CD14-positive monocyte (primary cell): ENCODE data around the gene JCAD. TPM values are rescaled to one million over a fixed set of nuclear protein-coding genes. Genes with fewer than 3 reads are reported as not detected.

Source experiments
- DNase-seq, 3 donors: peaks; one replicate each; pipeline ENCODE4 v3.0.0-alpha.2; 2011 to 2022
- H2AFZ ChIP-seq: 2 replicates; pipeline ENCODE4 v1.6.0; 2012; ENCODE audit warnings: mild to moderate bottlenecking, low read depth, low read length, inconsistent platforms; ENCODE audit not compliant: insufficient read depth, poor library complexity, severe bottlenecking
- H3K27ac ChIP-seq, 2 donors: 1 replicate in 1 of 2; 2 replicates in 1 of 2; pipeline ENCODE4 v1.5.1; 2012 to 2013; ENCODE audit warnings: low read length in 2 of 2, control low read depth in 1 of 2, inconsistent platforms in 1 of 2, low read depth in 1 of 2, mild to moderate bottlenecking in 1 of 2
- H3K27me3 ChIP-seq, 2 donors: one replicate each; pipeline versions ENCODE4 v1.6.0 to v1.6.1; 2011 to 2013; ENCODE audit warnings: low read length in 2 of 2; ENCODE audit not compliant: control insufficient read depth in 2 of 2, insufficient read depth in 2 of 2
- H3K36me3 ChIP-seq, 2 donors: replicated peaks in 1 of 2; 1 replicate in 1 of 2; 2 replicates in 1 of 2; pipeline versions ENCODE4 v1.5.1 to v1.6.1; 2012 to 2013; ENCODE audit warnings: low read length in 2 of 2, control low read depth in 1 of 2, inconsistent platforms in 1 of 2, mild to moderate bottlenecking in 1 of 2; ENCODE audit not compliant: insufficient read depth in 2 of 2, control insufficient read depth in 1 of 2
- H3K4me1 ChIP-seq, 2 donors: 1 replicate in 1 of 2; 2 replicates in 1 of 2; pipeline versions ENCODE4 v1.5.1 to v1.6.1; 2012 to 2013; ENCODE audit warnings: low read length in 2 of 2, control low read depth in 1 of 2, inconsistent platforms in 1 of 2, mild to moderate bottlenecking in 1 of 2, moderate library complexity in 1 of 2; ENCODE audit not compliant: insufficient read depth in 2 of 2, control insufficient read depth in 1 of 2
- H3K4me2 ChIP-seq: replicated peaks from 2 replicates; pipeline ENCODE3; 2012; ENCODE audit warnings: low read length, moderate library complexity, mild to moderate bottlenecking; ENCODE audit not compliant: poor library complexity, severe bottlenecking; ENCODE audit errors: extremely low read depth
- H3K4me3 ChIP-seq, 3 experiments: fragments of 200-600 bp in 1 of 3; sonication (generic) in 1 of 3; replicated peaks in 1 of 3; 1 replicate in 2 of 3; 2 replicates in 1 of 3; pipeline ENCODE4 v1.5.1; 2011 to 2013; ENCODE audit warnings: low read length in 3 of 3, mild to moderate bottlenecking in 3 of 3, control low read depth in 2 of 3, low read depth in 2 of 3, inconsistent platforms in 1 of 3, moderate library complexity in 1 of 3
- H3K79me2 ChIP-seq: 2 replicates; pipeline ENCODE4 v1.6.0; 2012; ENCODE audit warnings: mild to moderate bottlenecking, control low read depth, inconsistent platforms, low read length, moderate library complexity; ENCODE audit not compliant: insufficient read depth
- H3K9ac ChIP-seq: 2 replicates; pipeline ENCODE4 v1.6.0; 2017; ENCODE audit warnings: low read length, mild to moderate bottlenecking; ENCODE audit not compliant: insufficient read depth, poor library complexity, severe bottlenecking
- H3K9me3 ChIP-seq, 2 donors: replicated peaks in 1 of 2; 1 replicate in 1 of 2; 2 replicates in 1 of 2; pipeline versions ENCODE4 v1.5.1 to v1.6.1; 2012 to 2013; ENCODE audit warnings: low read length in 2 of 2, control low read depth in 1 of 2; ENCODE audit not compliant: control insufficient read depth in 1 of 2, insufficient read depth in 1 of 2
- H4K20me1 ChIP-seq: 2 replicates; pipeline ENCODE4 v1.6.0; 2012; ENCODE audit warnings: mild to moderate bottlenecking, low read length, control low read depth, moderate library complexity; ENCODE audit not compliant: insufficient read depth
- H3K27ac Mint-ChIP-seq, 7 donors: one replicate each; pipeline ENCODE4 v1.8.0; 2020; ENCODE audit warnings: mild to moderate bottlenecking in 7 of 7, mixed read lengths in 7 of 7, moderate library complexity in 6 of 7, inconsistent platforms in 2 of 7
- H3K27me3 Mint-ChIP-seq, 3 donors: one replicate each; pipeline ENCODE4 v1.8.0; 2021 to 2022; ENCODE audit warnings: low read depth in 3 of 3, mild to moderate bottlenecking in 3 of 3, mixed read lengths in 3 of 3, moderate library complexity in 3 of 3, inconsistent platforms in 1 of 3
- H3K36me3 Mint-ChIP-seq, 2 donors: one replicate each; pipeline ENCODE4 v1.8.0; 2020; ENCODE audit warnings: mixed read lengths in 2 of 2, inconsistent platforms in 1 of 2, mild to moderate bottlenecking in 1 of 2
- H3K4me1 Mint-ChIP-seq: one replicate; pipeline ENCODE4 v1.8.0; 2020; ENCODE audit warnings: mild to moderate bottlenecking, mixed read lengths
- H3K4me3 Mint-ChIP-seq, 2 donors: one replicate each; pipeline ENCODE4 v1.8.0; 2020; ENCODE audit warnings: mild to moderate bottlenecking in 2 of 2, mixed read lengths in 2 of 2, moderate library complexity in 1 of 2
- H3K9me3 Mint-ChIP-seq, 7 donors: one replicate each; pipeline ENCODE4 v1.8.0; 2020 to 2022; ENCODE audit warnings: mixed read lengths in 7 of 7, mild to moderate bottlenecking in 6 of 7, moderate library complexity in 6 of 7, inconsistent platforms in 2 of 7
- CTCF ChIP-seq: fragments of 200-600 bp; IDR thresholded peaks from one replicate; pipeline ENCODE4 v1.8.0; 2022; ENCODE audit warnings: antibody characterized with exemption, mild to moderate bottlenecking
- WGBS: methylation state at CpG from one replicate; pipeline ENCODE4 v1.1.5; 2013; ENCODE audit warnings: missing lambda C conversion rate; ENCODE audit not compliant: insufficient coverage; 5-methylcytosine and 5-hydroxymethylcytosine counted together
- intact Hi-C, 2 donors: fragments of 100-400 bp; cut with micrococcal nuclease; formaldehyde crosslinking; loops; one replicate each; pipeline versions ENCODE4 v1.15.0 to v1.15.1; 2023
- polyA plus RNA-seq, 3 donors: library from polyadenylated mRNA; depleted of rRNA in 1 of 3; unstranded in 2 of 3; stranded (reverse) in 1 of 3; fragments of 300-500 nt in 2 of 3; fragments of >200 nt in 1 of 3; fragmentation: Illumina TruSeq in 2 of 3; gene quantifications; 1 replicate in 2 of 3; 2 replicates in 1 of 3; pipeline ENCODE4 v1.2.3, GENCODE V29; 2012 to 2021

JCAD gene
- polyA plus RNA-seq, 3 donors = not detected

- H3K27ac Mint-ChIP-seq = no peak overlapping the region
- Histone ChIP-seq H3K36me3 (no peaks in the 10 kb centered on the region), H3K9me3 (no peaks in the 10 kb centered on the region), H3K4me2 (no peak overlapping the region), H2AFZ (no peak overlapping the region), H3K4me1 (no peaks in the 10 kb centered on the region), H3K27me3 (peaks cover 0 to 10% of the 10 kb centered on the region in 2 donors), H3K4me3 (no peak overlapping the region), H3K27ac (no peak overlapping the region), H3K9ac (no peak overlapping the region), H3K79me2 (no peaks in the 10 kb centered on the region), H4K20me1 (no peaks in the 10 kb centered on the region)
- 98% methylated on average over 6 of the region's 8 CpGs for WGBS
- no peaks in the 10 kb centered on the region for H3K36me3 Mint-ChIP-seq
- intact Hi-C loops = no loop called here
- no peak for DNase-seq
- TF ChIP-seq CTCF = no peak
- H3K4me3 Mint-ChIP-seq = no peak overlapping the region
- H3K4me1 Mint-ChIP-seq = peaks cover 4% of the 10 kb centered on the region
- peaks cover 15 to 27% (median 16%) of the 10 kb centered on the region in 3 donors for H3K27me3 Mint-ChIP-seq
- H3K9me3 Mint-ChIP-seq = no peaks in the 10 kb centered on the region
Measured at GRCh38 chr10:30036811-30037210, 22.6 kb downstream of the JCAD start.

GRCh38 chr10:30036341-30036740 lies 23.0 kb downstream of the JCAD start:
- no peak overlapping the region for H3K4me2 ChIP-seq
- no peak overlapping the region for H3K27ac ChIP-seq
- no peak overlapping the region for H3K9ac ChIP-seq
- WGBS = 83% methylated on average over 2 of the region's 3 CpGs
- no peak for TF ChIP-seq CTCF
- Mint-ChIP-seq H3K27me3 (peaks cover 15 to 30% (median 16%) of the 10 kb centered on the region in 3 donors), H3K9me3 (no peaks in the 10 kb centered on the region), H3K36me3 (no peaks in the 10 kb centered on the region), H3K4me1 (peaks cover 1% of the 10 kb centered on the region), H3K4me3 (no peak overlapping the region), H3K27ac (no peak overlapping the region)
- intact Hi-C loops = no loop called here
- no peaks in the 10 kb centered on the region for H3K79me2 ChIP-seq
- H3K27me3 ChIP-seq = peaks cover 0 to 10% of the 10 kb centered on the region in 2 donors
- DNase-seq = no peak
- H3K4me1 ChIP-seq = no peaks in the 10 kb centered on the region
- H3K9me3 ChIP-seq = no peaks in the 10 kb centered on the region
- no peaks in the 10 kb centered on the region for H4K20me1 ChIP-seq
- H3K4me3 ChIP-seq = no peak overlapping the region
- H2AFZ ChIP-seq = no peak overlapping the region
- no peaks in the 10 kb centered on the region for H3K36me3 ChIP-seq
